C4-2B (cell line): ENCODE data around the gene NLRP9.

Source experiments
- H3K27ac ChIP-seq: fragments of 450-650 bp; 2 replicates; pipeline ENCODE4 v1.5.1; 2017
- CTCF ChIP-seq: fragments of 450-650 bp; conservative IDR thresholded peaks from 2 replicates; pipeline ENCODE4 v1.5.1; 2017; ENCODE audit warnings: mild to moderate bottlenecking
- ZFX ChIP-seq: fragments of 450-650 bp; IDR thresholded peaks from 2 replicates; pipeline ENCODE4 v1.6.1; 2017

NLRP9 gene

DNA sequence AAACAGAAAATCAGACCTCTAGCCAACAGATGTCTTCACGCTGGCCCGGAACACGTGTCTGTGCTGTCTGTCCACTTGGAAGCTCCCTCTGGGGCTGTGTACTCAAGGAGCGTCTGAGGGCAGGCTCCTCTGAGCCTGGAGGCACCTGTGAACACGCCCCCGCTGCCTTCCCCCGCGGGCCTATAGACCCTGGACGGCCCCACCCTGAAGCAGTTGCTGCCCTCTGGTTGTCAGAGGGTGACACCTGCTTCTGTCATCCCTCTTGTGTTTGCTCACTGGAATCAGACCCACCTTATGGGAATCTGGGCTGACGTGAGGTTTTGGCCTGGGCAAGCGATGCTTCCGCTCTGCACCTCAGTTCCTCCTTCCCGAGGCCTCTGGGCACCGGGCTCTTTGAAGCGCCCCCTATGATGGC is 44.0 kb downstream of the NLRP9 start:
- H3K27ac ChIP-seq, result no peak overlapping the region
- TF ChIP-seq ZFX, result no peak
- no peak for TF ChIP-seq CTCF

- TF ChIP-seq CTCF, result no peak
- no peak for TF ChIP-seq ZFX
- no peak overlapping the region for H3K27ac ChIP-seq
These were observed 44.7 kb downstream of the NLRP9 start for GRCh38 chr19:55693336-55693974.

DNA sequence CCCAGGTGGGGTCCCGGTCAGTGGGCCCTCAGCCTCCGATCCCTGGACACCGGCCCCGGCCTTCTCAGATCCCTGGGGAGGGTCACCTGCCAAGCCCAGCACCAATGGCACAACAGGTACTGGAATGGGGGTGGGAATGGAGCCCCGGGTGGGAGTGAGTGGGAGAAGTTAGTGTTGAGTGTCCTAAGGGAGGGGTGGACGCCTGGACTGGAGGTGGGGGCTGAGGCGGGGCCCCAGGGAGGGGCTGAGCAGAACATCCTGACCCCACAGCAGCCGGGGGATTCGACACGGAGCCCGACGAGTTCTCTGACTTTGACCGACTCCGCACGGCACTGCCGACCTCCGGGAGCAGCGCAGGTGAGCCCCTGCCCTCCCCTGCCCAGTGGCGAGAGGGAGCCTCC is 45.5 kb downstream of the NLRP9 start:
- no peak overlapping the region for H3K27ac ChIP-seq
- TF ChIP-seq CTCF (no peak), ZFX (no peak)

DNA sequence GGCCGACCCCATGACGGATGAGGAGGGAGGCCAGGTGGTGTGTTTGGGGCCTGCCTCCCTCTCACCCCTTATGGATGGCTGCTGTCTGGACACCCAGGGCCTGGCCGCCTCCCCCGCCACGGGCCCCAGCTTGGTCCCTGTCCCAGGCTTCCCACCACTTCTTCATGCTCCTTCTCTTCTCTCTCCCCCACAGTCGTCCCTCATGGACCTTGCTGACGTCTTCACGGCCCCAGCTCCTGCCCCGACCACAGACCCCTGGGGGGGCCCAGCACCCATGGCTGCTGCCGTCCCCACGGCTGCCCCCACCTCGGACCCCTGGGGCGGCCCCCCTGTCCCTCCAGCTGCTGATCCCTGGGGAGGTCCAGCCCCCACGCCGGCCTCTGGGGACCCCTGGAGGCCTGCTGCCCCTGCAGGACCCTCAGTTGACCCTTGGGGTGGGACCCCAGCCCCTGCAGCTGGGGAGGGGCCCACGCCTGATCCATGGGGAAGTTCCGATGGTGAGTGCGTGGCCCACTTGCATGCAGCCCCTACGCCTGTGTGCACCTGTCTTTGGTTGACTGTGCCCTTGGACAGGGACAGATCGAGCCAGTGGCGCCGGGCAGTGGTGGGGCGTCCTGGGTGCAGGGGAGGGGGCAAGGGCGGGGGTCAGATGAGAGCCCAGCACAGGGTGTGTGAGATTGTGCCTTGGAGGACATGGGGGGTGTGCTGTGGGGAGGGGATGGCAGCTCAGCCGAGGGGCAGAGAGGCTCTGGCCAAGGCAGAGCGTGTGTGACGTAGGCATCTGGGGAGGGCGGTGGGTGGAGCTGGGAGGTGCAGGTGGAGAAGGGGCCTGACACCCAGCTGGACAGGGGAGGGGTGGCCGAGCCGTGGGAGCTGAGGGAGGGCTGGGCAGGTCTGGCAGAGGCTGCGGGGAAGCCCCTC is 46.4 kb downstream of the NLRP9 start:
- no peak overlapping the region for H3K27ac ChIP-seq
- TF ChIP-seq ZFX (no peak), CTCF (no peak)

DNA sequence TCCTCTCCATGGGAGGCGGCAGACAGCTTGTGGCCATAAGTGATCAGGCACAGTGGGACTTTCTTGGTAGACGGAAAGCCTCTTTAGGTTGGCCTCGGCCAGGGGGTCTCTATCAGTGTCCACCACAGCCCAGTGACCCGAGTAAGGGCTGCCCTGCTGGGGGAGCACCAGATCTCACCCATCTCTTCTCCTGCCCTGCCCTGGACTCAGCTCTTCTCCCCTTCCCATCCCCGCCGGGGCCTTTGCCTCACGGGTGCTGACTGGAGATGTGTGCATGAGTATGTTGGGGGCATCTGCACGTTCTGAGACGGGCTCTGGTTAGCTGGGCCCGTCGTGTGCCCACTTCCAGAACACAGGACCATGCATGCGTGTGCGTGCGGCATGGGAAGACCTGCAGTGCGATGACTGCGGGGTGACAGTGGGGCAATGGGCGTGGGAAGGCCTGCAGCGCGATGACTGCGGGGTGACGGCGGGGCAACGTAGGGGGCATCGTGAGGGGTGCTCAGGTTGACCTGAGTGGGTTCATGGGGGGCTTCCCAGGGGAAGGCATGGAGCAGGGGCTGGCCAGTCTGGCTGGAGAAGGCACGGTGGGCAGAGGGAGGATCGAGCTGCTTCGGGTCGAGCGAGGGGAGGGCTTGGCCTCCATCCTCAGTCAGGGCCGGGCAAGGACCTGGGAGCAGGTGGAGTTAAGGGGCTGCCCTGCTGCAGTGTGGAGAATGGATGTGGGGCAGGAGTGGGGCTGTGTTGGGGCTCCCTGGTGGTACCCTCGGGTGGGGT is 47.2 kb downstream of the NLRP9 start:
- TF ChIP-seq CTCF (no peak), ZFX (no peak)
- H3K27ac ChIP-seq, result no peak overlapping the region

DNA sequence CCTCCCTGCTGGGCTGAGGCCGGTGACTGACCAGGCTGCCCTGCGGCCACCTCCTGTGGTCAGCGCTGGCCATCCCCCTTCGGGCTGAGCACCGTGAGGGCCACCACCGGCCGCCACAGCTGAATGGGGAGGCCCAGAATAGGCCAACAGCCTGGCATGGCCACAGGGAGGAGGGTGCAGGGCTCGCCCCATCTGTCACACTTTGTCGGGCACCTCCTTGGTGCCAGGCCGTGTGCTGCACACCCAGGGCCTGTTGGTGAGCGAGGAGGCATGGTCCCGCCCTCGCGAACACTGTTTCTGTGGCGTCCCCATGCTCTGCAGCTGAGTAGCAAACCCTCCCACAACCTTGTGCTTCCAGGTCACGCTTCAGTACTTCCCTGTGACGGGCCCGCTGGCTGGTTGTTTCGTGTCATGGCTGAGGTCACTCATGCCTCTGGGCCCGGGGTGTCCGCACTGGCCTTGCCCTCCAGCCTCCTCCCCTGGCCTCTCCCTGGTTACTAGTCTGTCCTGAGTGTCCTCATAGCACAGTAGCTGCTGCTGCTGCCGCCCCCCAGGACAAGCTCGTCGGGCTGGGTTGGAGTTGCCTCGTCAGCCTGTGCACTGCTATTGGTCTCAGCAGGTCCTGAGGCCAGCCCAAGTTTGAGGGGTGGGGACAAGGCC is 48.0 kb downstream of the NLRP9 start:
- TF ChIP-seq ZFX, result no peak
- no peak for TF ChIP-seq CTCF
- no peak overlapping the region for H3K27ac ChIP-seq
